Osteoblast (primary cell): ENCODE measurements around the gene MRC2. TPM values are rescaled to one million over a fixed set of nuclear protein-coding genes. Genes with fewer than 3 reads are reported as not detected.

ENCODE experiments used
- DNase-seq: peaks from one replicate; pipeline ENCODE4 v3.0.0; 2011; ENCODE audit warnings: low spot score, mixed read lengths; ENCODE audit not compliant: insufficient read length; ENCODE audit errors: missing footprints
- H2AFZ ChIP-seq: 2 replicates; pipeline ENCODE4 v1.6.0; 2011; ENCODE audit warnings: mild to moderate bottlenecking, low read length
- H3K27ac ChIP-seq: 2 replicates; pipeline ENCODE4 v1.5.1; 2011; ENCODE audit warnings: mild to moderate bottlenecking, low read depth, low read length, moderate library complexity
- H3K27me3 ChIP-seq: 2 replicates; pipeline ENCODE4 v1.6.0; 2012; ENCODE audit warnings: mild to moderate bottlenecking, control low read depth, inconsistent platforms, low read length, moderate library complexity; ENCODE audit not compliant: insufficient read depth
- H3K36me3 ChIP-seq: 2 replicates; pipeline ENCODE4 v1.5.1; 2011; ENCODE audit warnings: mild to moderate bottlenecking, low read length, control low read depth, moderate library complexity; ENCODE audit not compliant: insufficient read depth
- H3K4me1 ChIP-seq: 2 replicates; pipeline ENCODE4 v1.5.1; 2011; ENCODE audit warnings: mild to moderate bottlenecking, low read length, control low read depth, moderate library complexity; ENCODE audit not compliant: insufficient read depth
- H3K4me2 ChIP-seq: 2 replicates; pipeline ENCODE4 v1.6.0; 2011; ENCODE audit warnings: mild to moderate bottlenecking, low read length; ENCODE audit not compliant: insufficient read depth
- H3K4me3 ChIP-seq: fragments of 200-600 bp; sonication (generic); 3 replicates; pipeline ENCODE4 v1.5.1; 2012; ENCODE audit warnings: mild to moderate bottlenecking, low read length, inconsistent platforms; ENCODE audit not compliant: insufficient read depth
- H3K79me2 ChIP-seq: 2 replicates; pipeline ENCODE4 v1.6.0; 2012; ENCODE audit warnings: mild to moderate bottlenecking, low read length, control low read depth, inconsistent platforms; ENCODE audit not compliant: insufficient read depth
- H3K9me3 ChIP-seq: 2 replicates; pipeline ENCODE4 v1.5.1; 2011; ENCODE audit warnings: low read depth, low read length, control low read depth
- H4K20me1 ChIP-seq: 2 replicates; pipeline ENCODE4 v1.6.0; 2012; ENCODE audit warnings: mild to moderate bottlenecking, low read length, control low read depth; ENCODE audit not compliant: insufficient read depth
- CTCF ChIP-seq: IDR thresholded peaks from 2 replicates; pipeline ENCODE4 v1.5.1; 2011; ENCODE audit warnings: mild to moderate bottlenecking, low read depth, low read length, moderate library complexity; ENCODE audit errors: extremely low read depth
- total RNA-seq: library from RNA; depleted of rRNA; stranded (reverse); fragments of >200 nt; gene quantifications from 2 replicates; pipeline ENCODE4 v1.2.3, GENCODE V29; 2012

The MRC2 gene
- 443 and 552 TPM in 2 replicates for total RNA-seq

- peak; percentile 93 for DNase-seq
- H3K27me3 ChIP-seq, result no peaks in the 10 kb centered on the region
- H3K4me1 ChIP-seq, result peaks cover 41% of the 10 kb centered on the region
- peak within 1 kb of the TSS; percentile 97 for H3K4me2 ChIP-seq
- no peaks in the 10 kb centered on the region for H3K9me3 ChIP-seq
- peaks cover 43% of the 10 kb centered on the region for H3K79me2 ChIP-seq
- H3K4me3 ChIP-seq, result peak within 1 kb of the TSS; percentile 86
- H3K27ac ChIP-seq, result peak within 1 kb of the TSS; percentile 92
- no peak for TF ChIP-seq CTCF
- peaks cover 37% of the 10 kb centered on the region for H4K20me1 ChIP-seq
- H3K36me3 ChIP-seq, result peaks cover 16% of the 10 kb centered on the region
- peak within 1 kb of the TSS; percentile 54 for H2AFZ ChIP-seq
These were observed at the start of gene MRC2 for GRCh38 chr17:62627219-62627903. MRC2 (plus strand) TSS chr17:62627670; CDS start chr17:62627803, 133 bp downstream.

- Histone ChIP-seq H4K20me1 (no peaks in the 10 kb centered on the region), H3K27ac (no peak overlapping the region), H3K4me3 (no peak overlapping the region), H3K4me1 (peaks cover 3% of the 10 kb centered on the region), H3K27me3 (no peaks in the 10 kb centered on the region), H3K36me3 (peaks cover 37% of the 10 kb centered on the region), H2AFZ (no peak overlapping the region), H3K4me2 (no peak overlapping the region), H3K9me3 (no peaks in the 10 kb centered on the region), H3K79me2 (peaks cover 9% of the 10 kb centered on the region)
- TF ChIP-seq CTCF, result no peak
- DNase-seq, result no peak
These were observed 48.5 kb upstream of the MRC2 start for GRCh38 chr17:62578757-62579487.

GRCh38 chr17:62580947-62581346, 46.5 kb upstream of the MRC2 start:
- no peaks in the 10 kb centered on the region for H3K4me1 ChIP-seq
- DNase-seq, result no peak
- no peak overlapping the region for H2AFZ ChIP-seq
- H3K9me3 ChIP-seq, result no peaks in the 10 kb centered on the region
- H3K27ac ChIP-seq, result no peak overlapping the region
- TF ChIP-seq CTCF, result no peak
- no peaks in the 10 kb centered on the region for H3K27me3 ChIP-seq
- no peak overlapping the region for H3K4me2 ChIP-seq
- peaks cover 7% of the 10 kb centered on the region for H3K79me2 ChIP-seq
- peaks cover 26% of the 10 kb centered on the region for H3K36me3 ChIP-seq
- no peaks in the 10 kb centered on the region for H4K20me1 ChIP-seq
- H3K4me3 ChIP-seq, result no peak overlapping the region

GRCh38 chr17:62581764-62582163, 45.7 kb upstream of the MRC2 start:
- DNase-seq, result no peak
- Histone ChIP-seq H3K4me2 (no peak overlapping the region), H4K20me1 (no peaks in the 10 kb centered on the region), H3K9me3 (no peaks in the 10 kb centered on the region), H2AFZ (no peak overlapping the region), H3K36me3 (peaks cover 31% of the 10 kb centered on the region), H3K79me2 (peaks cover 10% of the 10 kb centered on the region), H3K4me1 (no peaks in the 10 kb centered on the region), H3K27me3 (no peaks in the 10 kb centered on the region), H3K4me3 (no peak overlapping the region), H3K27ac (no peak overlapping the region)
- no peak for TF ChIP-seq CTCF
